Smooth muscle cell (in vitro differentiated cells): ENCODE results near the gene PAPPA2. TPM values are rescaled to one million over a fixed set of nuclear protein-coding genes. Genes with fewer than 3 reads are reported as not detected.
A peak's percentile ranks its signal among the peaks of the same experiment; 100 is the strongest.

ENCODE experiments used
- DNase-seq: peaks from one replicate; lab custom pipeline; 2025; ENCODE audit not compliant: unreplicated experiment; lab: John Stamatoyannopoulos, UW
- H2AFZ ChIP-seq: fragments of 200-600 bp; sonication (generic); 2 replicates; pipeline ENCODE4 v1.6.0; 2016; ENCODE audit warnings: antibody characterized with exemption, low read depth, mild to moderate bottlenecking
- H3F3A ChIP-seq: fragments of 200-600 bp; sonication (generic); 2 replicates; pipeline ENCODE4 v1.6.0; 2017; ENCODE audit warnings: antibody characterized with exemption, low read depth
- H3K27ac ChIP-seq: fragments of 200-600 bp; sonication (generic); 2 replicates; pipeline ENCODE4 v1.5.1; 2016; ENCODE audit warnings: low read depth, mild to moderate bottlenecking
- H3K27me3 ChIP-seq: fragments of 200-600 bp; sonication (generic); 2 replicates; pipeline ENCODE4 v1.6.1; 2016; ENCODE audit warnings: low read depth, mild to moderate bottlenecking
- H3K36me3 ChIP-seq: fragments of 200-600 bp; sonication (generic); 2 replicates; pipeline ENCODE4 v1.5.1; 2016; ENCODE audit warnings: low read depth
- H3K4me1 ChIP-seq: fragments of 200-600 bp; sonication (generic); 2 replicates; pipeline ENCODE4 v1.5.1; 2016; ENCODE audit warnings: low read depth
- H3K4me2 ChIP-seq: fragments of 200-600 bp; sonication (generic); 2 replicates; pipeline ENCODE4 v1.6.0; 2016; ENCODE audit warnings: mild to moderate bottlenecking
- H3K4me3 ChIP-seq: fragments of 200-600 bp; sonication (generic); 2 replicates; pipeline ENCODE4 v1.5.1; 2016; ENCODE audit warnings: mild to moderate bottlenecking
- H3K79me2 ChIP-seq: fragments of 200-600 bp; sonication (generic); 2 replicates; pipeline ENCODE4 v1.6.0; 2016; ENCODE audit warnings: low read depth, mild to moderate bottlenecking
- H3K9ac ChIP-seq: fragments of 200-600 bp; sonication (generic); 2 replicates; pipeline ENCODE4 v1.6.0; 2016; ENCODE audit warnings: low read depth
- H3K9me3 ChIP-seq: fragments of 200-600 bp; sonication (generic); replicated peaks from 2 replicates; pipeline ENCODE4 v1.5.1; 2016; ENCODE audit warnings: low read depth
- H4K20me1 ChIP-seq: fragments of 200-600 bp; sonication (generic); 2 replicates; pipeline ENCODE4 v1.6.0; 2016; ENCODE audit warnings: low read depth
- CTCF ChIP-seq: fragments of 200-600 bp; sonication (generic); IDR thresholded peaks from 2 replicates; pipeline ENCODE4 v1.5.1; 2017; ENCODE audit warnings: borderline replicate concordance, mild to moderate bottlenecking, antibody characterized with exemption; ENCODE audit not compliant: insufficient read depth, poor library complexity, severe bottlenecking
- WGBS: methylation state at CpG from one replicate; pipeline ENCODE4 v1.1.7; 2016; ENCODE audit warnings: low lambda C conversion rate; 5-methylcytosine and 5-hydroxymethylcytosine counted together
- polyA plus RNA-seq: library from polyadenylated mRNA; unstranded; fragments of >200 nt; fragmentation: Nextera tagmentation; extraction: Ambion mirVana; gene quantifications from 2 replicates; pipeline ENCODE4 v1.2.1, GENCODE V29; 2016
- total RNA-seq: library from RNA; depleted of rRNA; stranded (reverse); fragments of >200 nt; gene quantifications from 2 replicates; pipeline ENCODE4 v1.2.3, GENCODE V29; 2014

PAPPA2 gene
- total and polyA plus RNA-seq, 2 experiments from 2014 or later = 0.03 to 0.27 TPM

- Histone ChIP-seq H3K4me3 (no peak overlapping the region), H3F3A (no peaks in the 10 kb centered on the region), H2AFZ (no peak overlapping the region), H3K27ac (peak overlapping the region; percentile 83), H3K27me3 (no peaks in the 10 kb centered on the region), H3K36me3 (no peaks in the 10 kb centered on the region), H4K20me1 (no peaks in the 10 kb centered on the region), H3K4me2 (no peak overlapping the region), H3K4me1 (no peaks in the 10 kb centered on the region), H3K9me3 (no peaks in the 10 kb centered on the region), H3K79me2 (no peaks in the 10 kb centered on the region), H3K9ac (peak overlapping the region; percentile 55)
- DNase-seq = no peak
- TF ChIP-seq CTCF = no peak
- WGBS = 79% methylated on average over 4 of the region's 4 CpGs
Observed at GRCh38 chr1:176517484-176517883, 54.5 kb downstream of the PAPPA2 start.

- H3K4me3 ChIP-seq = no peak overlapping the region
- no peaks in the 10 kb centered on the region for H3K4me1 ChIP-seq
- DNase-seq = no peak
- no peak overlapping the region for H3K9ac ChIP-seq
- no peak overlapping the region for H3K27ac ChIP-seq
- no peak overlapping the region for H3K4me2 ChIP-seq
- H3K9me3 ChIP-seq = no peaks in the 10 kb centered on the region
- no peak for TF ChIP-seq CTCF
- H2AFZ ChIP-seq = no peak overlapping the region
- no peaks in the 10 kb centered on the region for H3K79me2 ChIP-seq
- no peaks in the 10 kb centered on the region for H4K20me1 ChIP-seq
- no peaks in the 10 kb centered on the region for H3K36me3 ChIP-seq
- H3K27me3 ChIP-seq = peaks cover 3% of the 10 kb centered on the region
- H3F3A ChIP-seq = no peaks in the 10 kb centered on the region
- WGBS = 100% methylated on average over 1 of the region's 1 CpG
Observed at GRCh38 chr1:176521211-176521610, 58.2 kb downstream of the PAPPA2 start.

GRCh38 chr1:176522310-176522845 is 59.4 kb downstream of the PAPPA2 start:
- no peak overlapping the region for H3K4me3 ChIP-seq
- H3K36me3 ChIP-seq = no peaks in the 10 kb centered on the region
- 87% methylated on average over 3 of the region's 3 CpGs for WGBS

More at GRCh38 chr1:176522310-176522845, 59.4 kb downstream of the PAPPA2 start:
- Histone ChIP-seq H3K27ac (no peak overlapping the region), H3F3A (no peaks in the 10 kb centered on the region), H3K79me2 (no peaks in the 10 kb centered on the region), H3K9ac (no peak overlapping the region), H3K9me3 (no peaks in the 10 kb centered on the region), H2AFZ (no peak overlapping the region), H3K4me1 (no peaks in the 10 kb centered on the region), H4K20me1 (no peaks in the 10 kb centered on the region), H3K4me2 (no peak overlapping the region), H3K27me3 (peaks cover 13% of the 10 kb centered on the region)
- no peak for TF ChIP-seq CTCF
- no peak for DNase-seq
